Measurements from ENCODE around the gene PMP22.
"Not testable (repeated sequence)": the region's sequence is repeated elsewhere in the genome, so short reads cannot be mapped to it uniquely, and the experiment has no call there.

Gene PMP22

DNA sequence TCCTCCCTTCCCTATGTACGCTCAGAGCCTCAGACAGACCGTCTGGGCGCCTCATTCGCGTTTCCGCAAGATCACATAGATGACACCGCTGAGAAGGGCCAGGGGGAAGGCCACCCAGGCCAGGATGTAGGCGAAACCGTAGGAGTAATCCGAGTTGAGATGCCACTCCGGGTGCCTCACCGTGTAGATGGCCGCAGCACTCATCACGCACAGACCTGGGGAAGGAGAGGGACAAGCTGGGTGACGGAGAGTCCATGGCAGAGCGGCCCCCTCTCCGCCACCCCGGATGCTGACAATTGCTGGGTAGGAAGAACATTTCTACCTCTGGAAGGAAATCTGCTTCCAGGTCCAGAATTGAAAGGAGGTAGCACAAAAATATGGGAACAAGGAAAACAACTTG, 34.3 kb downstream of the PMP22 start:
- in situ Hi-C loops (cut with MboI; ENCODE audit: low sequenced_read_pairs) = no loop called here

DNA sequence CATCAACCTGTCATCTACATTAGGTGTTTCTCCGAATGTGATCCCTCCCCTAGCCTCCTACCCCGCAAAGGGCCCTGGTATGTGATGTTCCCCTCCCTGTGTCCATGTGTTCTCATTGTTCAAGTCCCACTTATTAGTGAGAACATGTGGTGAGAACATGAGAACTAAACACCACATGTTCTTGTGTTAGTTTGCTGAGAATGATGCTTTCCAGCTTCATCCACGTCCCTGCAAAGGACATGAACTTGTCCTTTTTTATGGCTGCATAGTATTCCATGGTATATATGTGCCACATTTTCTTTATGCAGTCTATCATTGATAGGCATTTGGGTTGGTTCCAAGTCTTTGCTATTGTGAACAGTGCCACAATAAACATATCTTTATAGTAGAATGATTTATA, 43.3 kb downstream of the PMP22 start:
- in situ Hi-C loops (cut with MboI; ENCODE audit: low sequenced_read_pairs) = not testable (repeated sequence)

DNA sequence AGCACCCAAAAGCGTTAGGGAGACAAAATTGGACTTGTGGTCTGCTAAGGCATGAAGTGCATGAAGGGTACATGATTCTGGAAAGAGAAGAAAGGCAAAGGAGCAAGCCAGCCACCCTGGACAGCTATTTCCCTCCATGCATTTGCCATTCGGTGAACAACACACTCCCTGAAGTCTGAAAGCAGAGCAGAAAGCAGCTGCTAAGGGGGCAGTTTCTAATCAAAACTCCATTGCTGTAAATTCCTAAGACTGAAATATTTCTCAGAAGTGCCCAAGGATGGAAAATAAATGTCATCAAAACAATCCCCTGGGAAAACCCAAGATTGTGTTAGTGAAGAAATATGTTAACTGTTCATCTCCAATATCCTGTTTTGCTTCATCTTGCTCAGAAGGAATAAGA, 44.3 kb downstream of the PMP22 start:
- in situ Hi-C loops (cut with MboI; ENCODE audit: low sequenced_read_pairs) = no loop called here

GRCh38 chr17:15216481-15216880, 48.6 kb downstream of the PMP22 start:
- in situ Hi-C loops (cut with MboI; ENCODE audit: low sequenced_read_pairs) = no loop called here

DNA sequence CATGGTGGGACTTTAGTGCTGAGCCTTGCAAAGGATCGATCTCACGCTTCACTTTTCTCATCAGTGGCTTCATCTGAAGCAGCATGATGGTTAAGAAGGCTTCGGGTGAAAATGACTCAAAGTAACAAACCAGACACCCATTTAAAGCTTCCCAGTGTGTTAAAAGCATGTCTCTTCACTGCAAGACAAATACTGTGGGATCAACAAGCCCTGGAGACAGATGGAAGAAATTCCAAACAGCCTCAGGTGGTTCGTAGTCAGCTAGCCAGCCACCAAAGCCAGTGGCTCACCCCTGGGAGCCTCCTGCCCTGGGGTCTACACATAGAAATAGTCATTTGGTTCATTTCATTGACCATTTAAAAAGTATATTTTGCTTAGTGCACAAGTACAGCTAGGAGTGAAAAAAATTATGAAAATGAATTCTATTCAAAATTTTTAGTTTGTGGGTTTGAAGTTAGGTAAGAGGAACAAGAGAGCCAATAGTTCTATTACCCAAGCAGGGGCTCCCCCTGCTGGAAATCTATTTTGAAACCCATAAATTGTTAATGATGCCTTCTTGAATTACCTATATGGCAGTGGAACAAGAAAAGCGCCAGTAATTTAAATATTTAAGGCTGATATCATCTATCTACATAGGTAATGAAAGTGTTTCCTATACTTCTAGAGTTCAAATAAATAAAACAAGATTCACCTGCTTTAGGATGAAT, 51.6 kb downstream of the PMP22 start:
- in situ Hi-C loops (cut with MboI; ENCODE audit: low sequenced_read_pairs) = no loop called here

- in situ Hi-C loops (cut with MboI; ENCODE audit: low sequenced_read_pairs) = no loop called here
These were observed 54.9 kb downstream of the PMP22 start for GRCh38 chr17:15210247-15210646.

DNA sequence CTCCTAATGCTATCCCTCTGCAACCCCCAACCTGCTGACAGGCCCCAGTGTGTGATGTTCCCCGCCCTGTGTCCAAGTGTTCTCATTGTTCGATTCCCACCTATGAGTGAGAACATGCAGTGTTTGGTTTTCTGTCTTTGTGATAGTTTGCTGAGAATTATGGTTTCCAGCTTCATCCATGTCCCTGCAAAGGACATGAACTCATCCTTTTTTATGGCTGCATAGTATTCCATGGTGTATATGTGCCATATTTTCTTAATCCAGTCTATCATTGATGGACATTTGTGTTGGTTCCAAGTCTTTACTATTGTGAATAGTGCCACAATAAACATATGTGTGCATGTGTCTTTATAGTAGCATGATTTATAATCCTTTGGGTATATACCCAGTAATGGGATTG, 62.1 kb downstream of the PMP22 start:
- in situ Hi-C loops (cut with MboI; ENCODE audit: low sequenced_read_pairs) = not testable (repeated sequence)

- in situ Hi-C loops (cut with MboI; ENCODE audit: low sequenced_read_pairs) = not testable (repeated sequence)
These were observed 64.6 kb downstream of the PMP22 start for GRCh38 chr17:15200574-15200973.

GRCh38 chr17:15197229-15197628, 67.9 kb downstream of the PMP22 start:
- in situ Hi-C loops (cut with MboI; ENCODE audit: low sequenced_read_pairs) = no loop called here

DNA sequence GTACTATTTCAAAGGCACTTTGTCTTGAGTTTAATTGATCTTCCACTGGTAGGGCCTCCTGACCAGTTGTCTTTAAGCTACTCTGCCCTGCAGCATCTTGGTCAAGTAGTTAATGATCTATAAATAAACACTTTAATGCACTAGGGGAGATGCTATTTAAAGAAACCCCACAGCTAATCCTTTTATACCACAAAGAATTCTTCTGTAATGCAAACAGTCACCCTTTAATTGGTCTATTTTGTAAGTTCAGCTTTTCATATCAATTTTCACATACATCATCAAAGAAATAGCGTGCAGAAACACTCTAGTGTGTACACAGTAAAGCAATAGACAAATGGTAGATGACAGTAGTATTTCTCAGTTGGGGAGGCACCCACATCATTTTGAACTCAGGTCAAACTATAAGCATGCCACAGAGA, 70.3 kb downstream of the PMP22 start:
- in situ Hi-C loops (cut with MboI; ENCODE audit: low sequenced_read_pairs) = no loop called here

- in situ Hi-C loops (cut with MboI; ENCODE audit: low sequenced_read_pairs) = no loop called here
These were observed 79.5 kb downstream of the PMP22 start for GRCh38 chr17:15185625-15185991.

DNA sequence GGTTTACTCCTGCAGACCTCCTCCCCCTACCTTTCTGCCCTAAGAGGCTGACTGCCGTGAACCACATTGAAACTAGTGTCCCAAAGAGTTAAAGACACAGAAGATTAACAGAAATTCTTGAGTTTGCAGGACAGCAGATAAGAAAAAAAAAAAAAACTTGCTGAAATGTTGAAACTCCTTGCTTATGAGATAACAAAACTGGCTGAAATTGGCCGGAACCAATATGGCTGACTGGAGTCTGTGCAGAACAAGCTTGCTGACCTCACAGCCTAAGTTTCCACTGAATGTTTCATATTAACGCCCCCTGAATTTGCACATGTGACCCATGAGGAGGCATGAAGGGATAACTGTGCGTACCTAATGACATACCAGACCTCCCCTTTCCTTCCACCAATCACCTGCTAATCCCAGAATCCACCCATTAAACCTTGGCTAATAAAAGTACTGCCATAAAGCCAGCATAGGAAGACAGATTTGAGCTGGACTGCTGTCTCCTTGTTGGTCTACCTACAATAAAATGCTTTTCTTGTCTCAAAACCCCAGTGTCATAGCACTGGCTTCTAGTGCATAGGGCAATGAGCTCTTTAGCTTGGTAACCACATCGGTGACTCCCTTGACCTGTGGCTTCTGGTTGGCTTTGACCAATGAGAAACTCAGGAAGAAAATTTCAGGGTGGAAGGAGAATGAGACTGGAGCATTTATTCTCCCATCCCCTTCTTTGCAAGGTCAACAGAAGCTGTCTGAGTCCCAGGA, 80.1 kb downstream of the PMP22 start:
- in situ Hi-C loops (cut with MboI; ENCODE audit: low sequenced_read_pairs) = no loop called here

DNA sequence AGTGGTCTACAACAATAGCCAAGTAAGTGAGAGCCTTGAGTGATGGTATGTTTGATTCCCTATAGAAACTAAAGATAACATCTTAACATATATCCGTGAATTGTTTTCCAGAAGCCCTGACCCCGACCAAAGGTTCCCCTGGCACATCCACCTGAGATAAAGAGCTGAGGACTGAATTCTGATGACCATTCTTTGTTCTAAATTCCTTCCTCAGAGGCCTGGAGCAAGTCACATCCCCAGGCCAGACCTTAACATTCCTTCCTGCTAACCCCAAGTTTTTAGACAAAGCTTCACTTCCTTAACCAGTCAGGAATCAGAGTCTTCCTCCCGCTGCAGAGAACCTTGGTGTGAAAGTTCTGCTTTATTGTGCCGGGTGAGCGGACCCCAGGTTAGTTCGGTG, 83.3 kb downstream of the PMP22 start:
- in situ Hi-C loops (cut with MboI; ENCODE audit: low sequenced_read_pairs) = no loop called here

- in situ Hi-C loops (cut with MboI; ENCODE audit: low sequenced_read_pairs) = no loop called here
These were observed 83.8 kb downstream of the PMP22 start for GRCh38 chr17:15181333-15181732.

GRCh38 chr17:15180121-15180561, 85.0 kb downstream of the PMP22 start:
- in situ Hi-C loops (cut with MboI; ENCODE audit: low sequenced_read_pairs) = no loop called here
